AG04450 (cell line): ENCODE measurements around the gene MAMSTR. TPM values are rescaled to one million over a fixed set of nuclear protein-coding genes. Genes with fewer than 3 reads are reported as not detected.

ENCODE experiments used
- CTCF ChIA-PET: fragments of 300-600, 350-600 bp; formaldehyde crosslinking; extraction: SDS; loops from one replicate; lab custom pipeline; 2022; ENCODE audit warnings: antibody characterized with exemption, inconsistent platforms; lab: Charles Lee
- POLR2A ChIA-PET: fragments of 350-600 bp; formaldehyde crosslinking; extraction: SDS; loops from one replicate; lab custom pipeline; 2021; ENCODE audit warnings: antibody characterized with exemption, inconsistent platforms; lab: Yijun Ruan, JAX
- DNase-seq: peaks from one replicate; pipeline ENCODE4 v3.0.0-alpha.2; 2011; ENCODE audit warnings: low read depth, low spot score
- H3K27ac ChIP-seq: one replicate; pipeline ENCODE4 v1.5.1; 2012; ENCODE audit warnings: low read depth, low read length, control low read depth
- H3K27me3 ChIP-seq: one replicate; pipeline ENCODE4 v1.6.0; 2012; ENCODE audit warnings: low read length; ENCODE audit not compliant: control insufficient read depth, insufficient read depth
- H3K4me3 ChIP-seq: 2 replicates; pipeline ENCODE4 v1.5.1; 2011; ENCODE audit warnings: mild to moderate bottlenecking, low read depth, low read length, control low read depth
- H3K9me3 ChIP-seq: 2 replicates; pipeline ENCODE4 v1.5.1; 2012; ENCODE audit warnings: low read length; ENCODE audit not compliant: control insufficient read depth, insufficient read depth
- polyA plus RNA-seq: library from polyadenylated mRNA; depleted of rRNA; stranded (reverse); fragments of >200 nt; gene quantifications from 2 replicates; pipeline ENCODE4 v1.2.3, GENCODE V29; 2011
- TF ChIP-seq, protein P1 (sequence below): IDR thresholded peaks from 2 replicates; pipeline ENCODE4 v1.5.1; 2011; ENCODE audit warnings: low read depth, low read length, control low read depth, inconsistent platforms

The MAMSTR gene
- polyA plus RNA-seq, 1 experiment = 0.58 TPM

DNA sequence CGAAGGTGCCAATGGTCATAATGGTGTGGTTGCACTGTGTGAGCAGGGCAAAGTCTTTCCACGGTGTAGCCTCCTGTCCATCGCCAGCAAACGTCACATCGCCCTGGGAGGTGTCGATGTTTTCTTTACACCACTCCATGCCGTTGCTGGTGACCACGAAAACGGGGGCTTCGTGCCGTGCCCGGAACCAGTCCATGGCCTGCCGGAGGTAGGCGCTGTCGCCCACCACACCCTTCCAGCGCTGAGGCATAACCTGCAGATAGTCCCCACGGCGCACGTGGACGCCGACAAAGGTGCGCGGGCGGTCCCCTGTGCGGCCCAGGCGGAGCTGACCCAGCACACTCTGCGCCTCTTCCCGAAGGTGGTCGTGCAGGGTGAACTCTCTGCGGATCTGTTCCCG is 30.8 kb upstream of the MAMSTR start:
- ChIA-PET CTCF (no interaction called here), POLR2A (no interaction called here)
- DNase-seq = no peak
- Histone ChIP-seq H3K4me3 (no peak overlapping the region), H3K9me3 (peaks cover 10% of the 10 kb centered on the region; the same call in 1 of the 2 replicates), H3K27me3 (peaks cover 40% of the 10 kb centered on the region), H3K27ac (no peak overlapping the region)
- TF ChIP-seq, protein P1, sequence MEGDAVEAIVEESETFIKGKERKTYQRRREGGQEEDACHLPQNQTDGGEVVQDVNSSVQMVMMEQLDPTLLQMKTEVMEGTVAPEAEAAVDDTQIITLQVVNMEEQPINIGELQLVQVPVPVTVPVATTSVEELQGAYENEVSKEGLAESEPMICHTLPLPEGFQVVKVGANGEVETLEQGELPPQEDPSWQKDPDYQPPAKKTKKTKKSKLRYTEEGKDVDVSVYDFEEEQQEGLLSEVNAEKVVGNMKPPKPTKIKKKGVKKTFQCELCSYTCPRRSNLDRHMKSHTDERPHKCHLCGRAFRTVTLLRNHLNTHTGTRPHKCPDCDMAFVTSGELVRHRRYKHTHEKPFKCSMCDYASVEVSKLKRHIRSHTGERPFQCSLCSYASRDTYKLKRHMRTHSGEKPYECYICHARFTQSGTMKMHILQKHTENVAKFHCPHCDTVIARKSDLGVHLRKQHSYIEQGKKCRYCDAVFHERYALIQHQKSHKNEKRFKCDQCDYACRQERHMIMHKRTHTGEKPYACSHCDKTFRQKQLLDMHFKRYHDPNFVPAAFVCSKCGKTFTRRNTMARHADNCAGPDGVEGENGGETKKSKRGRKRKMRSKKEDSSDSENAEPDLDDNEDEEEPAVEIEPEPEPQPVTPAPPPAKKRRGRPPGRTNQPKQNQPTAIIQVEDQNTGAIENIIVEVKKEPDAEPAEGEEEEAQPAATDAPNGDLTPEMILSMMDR = no peak

DNA sequence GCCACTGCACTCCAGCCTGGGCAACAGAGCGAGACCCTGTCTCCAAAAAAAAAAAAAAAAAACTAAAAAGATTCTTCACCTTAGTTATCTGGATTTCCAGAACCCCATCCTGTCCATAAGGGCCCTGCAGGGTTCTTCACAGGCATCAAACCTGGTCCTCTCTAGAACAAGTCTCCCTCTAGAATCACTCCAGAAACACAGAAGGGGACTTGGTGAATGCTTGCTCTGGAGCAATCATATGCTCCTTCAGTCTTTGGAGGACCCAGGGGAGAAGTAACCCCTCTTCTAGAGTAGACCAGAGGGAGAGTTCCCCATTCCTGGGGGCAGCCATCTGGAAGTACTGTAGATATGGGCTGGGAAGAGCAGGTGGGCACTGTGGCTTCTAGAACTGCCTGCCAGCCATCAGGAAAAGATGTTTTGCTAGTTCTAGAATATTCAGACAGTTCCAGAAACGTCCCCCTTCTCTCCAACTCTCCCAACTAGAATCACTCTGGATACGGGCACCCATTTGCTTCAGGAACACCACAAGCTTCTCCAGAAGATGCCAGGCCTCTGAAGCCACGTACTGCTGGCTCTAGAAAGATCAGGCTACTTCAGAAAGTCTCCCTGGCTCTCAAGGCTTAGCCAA is 30.2 kb upstream of the MAMSTR start:
- no peak for DNase-seq
- ChIA-PET POLR2A (no interaction called here), CTCF (no interaction called here)
- Histone ChIP-seq H3K27ac (no peak overlapping the region), H3K9me3 (peaks cover 11% of the 10 kb centered on the region; the same call in 1 of the 2 replicates), H3K4me3 (no peak overlapping the region), H3K27me3 (peaks cover 40% of the 10 kb centered on the region)
- TF ChIP-seq, protein P1 = no peak

DNA sequence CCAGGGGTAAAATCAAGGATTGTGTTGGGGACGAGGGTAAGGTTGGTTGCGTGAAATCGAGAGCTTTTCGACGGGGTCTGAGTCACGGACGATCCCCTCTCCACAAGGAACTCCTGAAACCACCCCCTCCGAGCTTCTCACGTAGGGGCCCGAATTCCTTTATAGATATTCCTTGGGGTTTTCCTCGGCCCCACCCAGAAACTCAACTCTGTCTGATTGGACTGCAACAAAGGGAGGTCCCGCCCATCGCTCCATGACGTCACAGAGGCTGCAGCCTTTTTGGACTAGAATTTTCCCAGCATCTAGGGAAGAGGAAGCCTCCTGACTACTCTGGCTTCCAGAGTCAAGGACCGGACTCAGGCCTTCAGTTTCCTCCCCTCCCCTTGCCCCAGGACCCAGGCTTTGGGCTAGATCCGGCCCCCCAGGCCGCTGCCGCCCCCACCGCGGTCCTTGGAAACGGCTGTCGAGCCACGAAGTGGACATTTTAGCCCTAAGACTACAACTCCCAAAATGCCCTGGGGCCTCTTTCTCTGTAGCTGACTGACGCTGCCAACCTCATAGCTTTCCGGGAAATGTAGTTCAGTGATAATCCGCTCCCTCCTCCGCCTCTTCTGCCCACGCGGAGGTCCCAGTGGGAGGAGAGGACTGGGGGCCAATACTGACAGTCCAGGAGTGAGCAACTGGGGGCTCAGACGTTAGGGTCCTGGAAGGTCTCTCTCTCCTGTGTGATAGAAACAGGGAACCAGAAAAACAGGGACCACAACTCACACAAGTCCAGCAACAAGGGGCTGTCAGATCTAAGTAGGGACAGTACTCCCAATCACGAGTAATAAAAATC is 27.4 kb upstream of the MAMSTR start, which contains the start of gene IZUMO1:
TSS of gene IZUMO1 (minus strand) at position 172 of the 838 bp plus-strand sequence. CDS start 1,050 bp downstream, outside the sequence.
- H3K9me3 ChIP-seq = peaks cover 11% of the 10 kb centered on the region; the same call in 1 of the 2 replicates
- CTCF ChIA-PET = interaction anchor here (0.6 kb wide), 1 partner anchor 28 kb away, joined by 5 read pairs; no protein-coding TSS in a partner anchor
- H3K4me3 ChIP-seq = peak within 1 kb of the TSS; percentile 75
- peak within 1 kb of the TSS; percentile 87 for H3K27ac ChIP-seq
- TF ChIP-seq, protein P1 = no peak
- POLR2A ChIA-PET = interaction anchor here (0.6 kb wide), 1 partner anchor 232 kb away, joined by 4 read pairs; no protein-coding TSS in a partner anchor
- peaks cover 21% of the 10 kb centered on the region for H3K27me3 ChIP-seq
- DNase-seq = peak; percentile 66

DNA sequence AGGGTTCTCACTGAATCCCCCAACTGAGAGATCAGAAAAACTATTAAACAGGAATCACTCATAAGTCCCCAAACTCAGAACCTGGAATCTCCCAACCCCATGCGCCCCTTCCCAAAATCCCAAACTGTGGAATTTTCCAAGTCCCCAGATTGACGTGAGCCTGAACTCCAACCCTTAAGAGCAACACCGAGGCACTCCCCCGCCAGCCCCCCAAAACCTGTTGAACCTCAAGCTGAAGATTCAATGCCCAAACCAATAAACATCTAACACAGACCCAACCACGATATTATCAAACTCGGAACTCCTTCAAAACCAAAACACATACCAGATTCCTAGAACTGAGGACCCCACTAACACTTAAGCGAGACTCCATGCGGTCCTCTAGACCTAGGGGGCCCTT is 26.6 kb upstream of the MAMSTR start:
- H3K4me3 ChIP-seq = no peak overlapping the region
- DNase-seq = no peak
- H3K27me3 ChIP-seq = peaks cover 17% of the 10 kb centered on the region
- ChIA-PET CTCF (no interaction called here), POLR2A (no interaction called here)
- TF ChIP-seq, protein P1 = no peak
- peak overlapping the region; percentile 87 for H3K27ac ChIP-seq
- H3K9me3 ChIP-seq = peaks cover 14% of the 10 kb centered on the region; the same call in 1 of the 2 replicates
